Measurements from ENCODE around the gene EFTUD2. TPM values are rescaled to one million over a fixed set of nuclear protein-coding genes. Genes with fewer than 3 reads are reported as not detected.

EFTUD2 gene
- total RNA-seq, 1 donor, result 72.7 TPM

GRCh38 chr17:44880062-44880461 is 19.2 kb downstream of the EFTUD2 start:
- Histone ChIP-seq H3K36me3 (ENCODE audit: insufficient read depth, low read length) (peaks cover 74% of the 10 kb centered on the region), H3K4me3 (ENCODE audit: insufficient read depth, low read length) (no peak overlapping the region), H3K27ac (ENCODE audit: low read depth, low read length) (no peak overlapping the region), H4K20me1 (ENCODE audit: insufficient read depth, low read length) (peaks cover 4% of the 10 kb centered on the region), H3K27me3 (ENCODE audit: insufficient read depth, low read length) (no peaks in the 10 kb centered on the region), H3K9me3 (ENCODE audit: low read depth, low read length) (no peaks in the 10 kb centered on the region), H3K79me2 (ENCODE audit: insufficient read depth, low read length) (no peaks in the 10 kb centered on the region), H2AFZ (ENCODE audit: low read length) (no peak overlapping the region), H3K4me1 (ENCODE audit: insufficient read depth, low read length) (no peaks in the 10 kb centered on the region), H3K4me2 (ENCODE audit: insufficient read depth, low read length) (no peak overlapping the region)
- no peak for DNase-seq (ENCODE audit: insufficient read length, low spot score, missing footprints)
- TF ChIP-seq, protein P1, sequence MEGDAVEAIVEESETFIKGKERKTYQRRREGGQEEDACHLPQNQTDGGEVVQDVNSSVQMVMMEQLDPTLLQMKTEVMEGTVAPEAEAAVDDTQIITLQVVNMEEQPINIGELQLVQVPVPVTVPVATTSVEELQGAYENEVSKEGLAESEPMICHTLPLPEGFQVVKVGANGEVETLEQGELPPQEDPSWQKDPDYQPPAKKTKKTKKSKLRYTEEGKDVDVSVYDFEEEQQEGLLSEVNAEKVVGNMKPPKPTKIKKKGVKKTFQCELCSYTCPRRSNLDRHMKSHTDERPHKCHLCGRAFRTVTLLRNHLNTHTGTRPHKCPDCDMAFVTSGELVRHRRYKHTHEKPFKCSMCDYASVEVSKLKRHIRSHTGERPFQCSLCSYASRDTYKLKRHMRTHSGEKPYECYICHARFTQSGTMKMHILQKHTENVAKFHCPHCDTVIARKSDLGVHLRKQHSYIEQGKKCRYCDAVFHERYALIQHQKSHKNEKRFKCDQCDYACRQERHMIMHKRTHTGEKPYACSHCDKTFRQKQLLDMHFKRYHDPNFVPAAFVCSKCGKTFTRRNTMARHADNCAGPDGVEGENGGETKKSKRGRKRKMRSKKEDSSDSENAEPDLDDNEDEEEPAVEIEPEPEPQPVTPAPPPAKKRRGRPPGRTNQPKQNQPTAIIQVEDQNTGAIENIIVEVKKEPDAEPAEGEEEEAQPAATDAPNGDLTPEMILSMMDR (IDR thresholded peaks at IDR 0.05; ENCODE audit: extremely low read depth, low read depth, low read length), result no peak

- Histone ChIP-seq H3K27me3 (ENCODE audit: insufficient read depth, low read length) (no peaks in the 10 kb centered on the region), H2AFZ (ENCODE audit: low read length) (no peak overlapping the region), H3K27ac (ENCODE audit: low read depth, low read length) (no peak overlapping the region), H3K9me3 (ENCODE audit: low read depth, low read length) (no peaks in the 10 kb centered on the region), H3K4me3 (ENCODE audit: insufficient read depth, low read length) (no peak overlapping the region), H3K4me2 (ENCODE audit: insufficient read depth, low read length) (no peak overlapping the region), H4K20me1 (ENCODE audit: insufficient read depth, low read length) (peaks cover 4% of the 10 kb centered on the region), H3K36me3 (ENCODE audit: insufficient read depth, low read length) (peaks cover 71% of the 10 kb centered on the region), H3K4me1 (ENCODE audit: insufficient read depth, low read length) (no peaks in the 10 kb centered on the region), H3K79me2 (ENCODE audit: insufficient read depth, low read length) (no peaks in the 10 kb centered on the region)
- TF ChIP-seq, protein P1 (IDR thresholded peaks at IDR 0.05; ENCODE audit: extremely low read depth, low read depth, low read length), result no peak
- DNase-seq (ENCODE audit: insufficient read length, low spot score, missing footprints), result no peak
These were observed 19.9 kb downstream of the EFTUD2 start for GRCh38 chr17:44879376-44879775.

DNA sequence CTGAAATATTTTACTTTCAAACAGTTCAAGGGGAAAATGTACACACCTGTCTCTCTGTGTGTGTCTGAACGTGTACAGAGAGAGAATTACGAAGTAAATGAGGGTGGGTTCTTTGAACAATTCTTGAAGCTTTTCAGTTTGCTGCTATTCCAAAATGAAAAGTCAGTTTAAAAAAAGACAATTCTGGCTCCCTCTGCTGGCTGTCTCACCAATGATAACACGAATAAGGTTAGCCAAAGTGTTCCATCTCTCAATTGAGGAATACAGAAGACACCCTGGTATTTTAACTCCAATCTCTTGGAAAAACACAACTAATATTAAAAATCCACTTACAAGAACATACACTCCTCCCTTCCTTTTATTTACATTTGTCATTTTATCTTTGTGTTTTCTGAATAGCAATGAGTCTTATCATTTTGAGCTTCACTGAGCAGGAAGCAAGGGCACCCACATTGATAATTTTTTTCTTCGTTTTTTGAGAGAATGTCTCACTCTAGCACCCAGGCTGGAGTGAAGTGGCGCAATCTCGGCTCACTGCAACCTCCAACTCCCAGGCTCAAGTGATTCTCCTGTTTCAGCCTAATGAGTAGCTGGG is 20.5 kb downstream of the EFTUD2 start:
- Histone ChIP-seq H3K4me2 (ENCODE audit: insufficient read depth, low read length) (no peak overlapping the region), H3K79me2 (ENCODE audit: insufficient read depth, low read length) (no peaks in the 10 kb centered on the region), H3K4me3 (ENCODE audit: insufficient read depth, low read length) (no peak overlapping the region), H3K27ac (ENCODE audit: low read depth, low read length) (no peak overlapping the region), H3K4me1 (ENCODE audit: insufficient read depth, low read length) (no peaks in the 10 kb centered on the region), H2AFZ (ENCODE audit: low read length) (no peak overlapping the region), H3K9me3 (ENCODE audit: low read depth, low read length) (no peaks in the 10 kb centered on the region), H3K36me3 (ENCODE audit: insufficient read depth, low read length) (peaks cover 74% of the 10 kb centered on the region), H3K27me3 (ENCODE audit: insufficient read depth, low read length) (no peaks in the 10 kb centered on the region), H4K20me1 (ENCODE audit: insufficient read depth, low read length) (peaks cover 4% of the 10 kb centered on the region)
- TF ChIP-seq, protein P1 (IDR thresholded peaks at IDR 0.05; ENCODE audit: extremely low read depth, low read depth, low read length), result peak; percentile 72
- peak; percentile 87 for DNase-seq (ENCODE audit: insufficient read length, low spot score, missing footprints)

- Histone ChIP-seq H3K27ac (ENCODE audit: low read depth, low read length) (no peak overlapping the region), H3K4me3 (ENCODE audit: insufficient read depth, low read length) (no peak overlapping the region)
These were observed 22.1 kb downstream of the EFTUD2 start for GRCh38 chr17:44877121-44877520.

More at GRCh38 chr17:44877121-44877520, 22.1 kb downstream of the EFTUD2 start:
- DNase-seq (ENCODE audit: insufficient read length, low spot score, missing footprints), result no peak
- Histone ChIP-seq H2AFZ (ENCODE audit: low read length) (no peak overlapping the region), H3K4me2 (ENCODE audit: insufficient read depth, low read length) (no peak overlapping the region), H4K20me1 (ENCODE audit: insufficient read depth, low read length) (no peaks in the 10 kb centered on the region), H3K9me3 (ENCODE audit: low read depth, low read length) (no peaks in the 10 kb centered on the region), H3K27me3 (ENCODE audit: insufficient read depth, low read length) (no peaks in the 10 kb centered on the region), H3K4me1 (ENCODE audit: insufficient read depth, low read length) (no peaks in the 10 kb centered on the region), H3K79me2 (ENCODE audit: insufficient read depth, low read length) (no peaks in the 10 kb centered on the region), H3K36me3 (ENCODE audit: insufficient read depth, low read length) (peaks cover 71% of the 10 kb centered on the region)
- TF ChIP-seq, protein P1 (IDR thresholded peaks at IDR 0.05; ENCODE audit: extremely low read depth, low read depth, low read length), result no peak
